Ureter (tissue), 1 donor: ENCODE measurements around the gene ZFPM1. TPM values are rescaled to one million over a fixed set of nuclear protein-coding genes. Genes with fewer than 3 reads are reported as not detected.
A peak's percentile ranks its signal among the peaks of the same experiment; 100 is the strongest.

Experiments used
- DNase-seq: peaks from one replicate; pipeline ENCODE4 v3.0.0-alpha.2; 2020; ENCODE audit warnings: low spot score
- total RNA-seq: library from RNA; stranded (reverse); gene quantifications from one replicate; pipeline ENCODE4 v1.2.4, GENCODE V29; 2023
- donor health status: DM: yes; HTN: yes; CAD: no.

Gene ZFPM1
- total RNA-seq, 1 donor from 2014 or later: 13.7 TPM

DNA sequence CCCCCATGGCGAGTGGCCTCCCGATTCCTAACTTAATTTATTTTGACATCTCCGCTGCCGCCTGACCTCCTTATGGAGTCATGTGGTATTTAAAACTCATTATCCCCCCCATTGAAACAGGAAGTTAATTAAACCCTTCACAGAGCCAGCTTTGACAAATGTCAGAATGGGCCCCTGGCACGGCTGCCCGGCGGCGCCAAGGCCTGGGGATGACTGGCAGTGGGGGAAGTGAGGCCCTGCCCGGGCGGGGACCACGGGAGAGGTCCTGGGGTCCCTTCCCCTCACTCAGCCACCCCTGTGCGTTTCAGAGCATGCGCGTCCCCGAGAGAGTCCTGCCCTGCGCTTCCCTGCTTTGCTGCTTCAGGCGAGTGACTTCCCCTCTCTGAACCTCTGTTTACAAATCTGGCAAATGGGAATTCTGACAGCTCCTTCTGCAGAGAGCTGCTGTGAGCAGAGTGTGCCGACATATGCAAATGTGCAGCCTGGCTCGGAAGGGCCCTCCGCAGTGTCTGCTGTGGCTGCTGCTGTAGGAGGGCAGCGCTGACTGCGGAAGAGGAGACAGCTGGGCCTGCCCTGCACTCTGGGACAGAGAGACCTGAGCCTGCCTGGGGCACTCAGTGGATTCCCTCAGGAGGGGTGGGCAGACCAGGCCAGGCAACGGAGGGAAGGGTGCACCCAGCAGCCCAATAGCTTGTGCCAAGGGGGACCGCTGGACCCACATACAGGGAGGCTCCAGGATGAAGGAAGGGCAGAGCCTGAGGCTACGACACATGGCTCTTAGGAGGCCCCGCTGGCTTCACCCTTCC is 4.4 kb upstream of the ZFPM1 start:
- DNase-seq: no peak

DNA sequence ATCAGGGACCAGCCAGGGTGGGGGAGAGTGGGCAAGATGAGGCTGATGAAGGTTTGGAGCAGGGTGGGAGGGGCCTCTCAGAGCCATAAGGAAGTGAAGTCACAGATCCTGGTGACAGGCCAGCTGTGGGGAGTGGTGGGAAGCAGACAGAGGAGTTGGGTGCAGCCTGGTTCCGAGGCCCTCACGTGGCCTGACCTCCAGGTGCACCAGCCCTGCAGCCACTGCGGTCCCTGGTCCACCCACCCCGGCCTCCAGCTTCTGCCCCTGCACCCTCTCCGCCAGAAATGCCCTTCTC is 3.9 kb upstream of the ZFPM1 start:
- DNase-seq: no peak

- no peak for DNase-seq
Measured at GRCh38 chr16:88451586-88452481, 1.2 kb upstream of the ZFPM1 start.

GRCh38 chr16:88452482-88453216 is 431 bp upstream of the ZFPM1 start:
- peak; percentile 97 for DNase-seq

DNA sequence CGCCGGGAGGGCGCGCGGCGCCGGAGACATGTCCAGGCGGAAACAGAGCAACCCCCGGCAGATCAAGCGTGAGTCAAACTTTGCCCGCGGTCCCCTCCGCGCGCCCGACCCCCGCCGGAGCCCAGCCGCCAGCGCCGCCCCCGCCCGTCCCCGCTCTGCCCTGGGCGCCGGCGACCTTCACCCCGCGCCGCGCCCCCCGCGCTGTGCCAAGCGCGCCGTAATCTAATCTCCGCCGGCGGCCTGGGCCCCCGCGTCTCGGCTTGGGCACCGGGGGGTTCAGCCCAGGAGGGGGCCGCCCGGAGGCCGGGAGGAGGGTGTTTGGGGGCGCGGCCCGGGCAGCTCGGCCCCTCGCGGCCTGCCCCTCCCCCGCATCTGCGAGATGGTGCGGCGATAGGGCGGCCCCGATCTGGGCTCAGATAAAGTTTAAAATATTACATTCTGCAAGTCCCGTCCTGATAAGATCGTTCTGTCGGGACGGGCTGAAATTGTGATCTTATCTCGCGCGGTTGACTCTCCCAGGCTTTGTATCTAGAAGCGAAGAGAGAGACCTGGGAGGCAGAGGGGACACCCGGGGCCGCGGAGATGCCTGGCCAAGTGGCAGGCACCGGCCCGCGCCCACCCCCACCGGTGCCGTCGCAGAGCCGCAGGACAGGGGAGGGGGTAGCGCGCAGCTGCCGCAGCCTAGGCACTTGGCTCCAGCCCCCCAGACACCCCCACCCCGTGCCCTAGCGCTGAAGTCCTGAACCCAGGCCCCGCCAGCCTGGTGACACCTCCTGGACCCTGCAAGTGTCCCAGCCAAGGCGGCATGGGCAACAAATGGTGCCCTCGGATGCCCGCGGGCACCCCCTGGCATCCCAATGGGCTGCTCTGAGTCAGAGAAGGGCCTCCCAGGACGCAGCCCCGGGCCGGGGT is 787 bp downstream of the ZFPM1 start:
- DNase-seq: no peak

DNA sequence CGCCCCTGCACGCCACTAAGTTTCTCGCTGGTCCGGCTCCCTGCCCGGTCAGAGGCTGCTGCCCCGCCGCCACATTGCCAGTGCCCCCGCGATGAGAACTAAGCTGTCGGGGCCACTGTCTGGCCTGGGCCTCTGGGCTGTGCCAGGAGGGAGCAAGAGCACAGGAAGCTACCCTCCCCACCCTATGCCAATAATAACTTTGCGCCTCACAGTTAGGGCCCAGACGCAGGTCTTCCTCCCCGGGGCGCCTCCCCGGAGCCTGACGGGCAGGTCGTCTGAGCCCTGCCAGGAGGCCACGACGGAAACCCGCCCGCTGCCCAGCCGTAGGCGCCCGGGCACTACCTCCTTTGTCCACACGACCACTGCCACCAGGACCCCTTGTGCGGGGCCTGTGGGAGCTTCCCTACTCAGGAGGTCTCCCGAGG is 1.5 kb downstream of the ZFPM1 start:
- DNase-seq: no peak

DNA sequence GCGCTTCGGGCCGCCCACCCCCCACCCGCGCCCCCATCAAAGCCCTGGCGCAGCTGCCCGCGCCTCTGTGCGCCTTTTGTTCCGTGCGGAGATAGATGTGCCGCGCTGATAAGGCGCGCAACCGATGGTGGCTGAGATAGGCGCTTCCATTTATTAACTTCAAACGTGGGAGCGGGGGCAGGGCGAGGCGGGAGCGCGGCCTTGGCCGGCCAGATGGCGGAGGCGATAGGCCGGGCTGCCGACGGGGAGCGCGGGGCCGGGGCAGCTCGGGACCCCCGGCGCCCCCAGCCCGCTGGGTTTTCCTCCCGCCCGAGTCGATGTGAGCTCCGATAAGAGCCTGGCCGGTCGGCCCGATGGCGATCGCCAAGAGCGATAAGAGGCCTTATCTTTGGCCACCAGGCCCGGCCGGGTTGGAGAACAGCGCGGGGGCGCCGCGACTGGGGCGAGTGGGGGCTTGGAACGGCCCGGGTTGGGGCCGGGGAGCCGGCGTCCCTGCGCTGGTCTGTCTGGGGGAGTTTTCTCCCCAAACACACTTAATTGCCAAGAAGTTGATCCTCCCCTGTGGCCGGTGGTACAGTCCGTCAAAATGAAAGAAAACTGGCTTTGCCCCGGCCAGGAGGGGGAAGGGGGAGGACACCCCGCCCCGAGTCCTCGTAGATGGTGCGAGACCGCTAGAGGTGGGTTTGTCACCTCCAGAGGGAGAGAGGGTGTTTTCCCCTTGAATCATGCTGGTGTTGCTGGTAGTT is 2.7 kb downstream of the ZFPM1 start:
- peak; percentile 57 for DNase-seq

DNA sequence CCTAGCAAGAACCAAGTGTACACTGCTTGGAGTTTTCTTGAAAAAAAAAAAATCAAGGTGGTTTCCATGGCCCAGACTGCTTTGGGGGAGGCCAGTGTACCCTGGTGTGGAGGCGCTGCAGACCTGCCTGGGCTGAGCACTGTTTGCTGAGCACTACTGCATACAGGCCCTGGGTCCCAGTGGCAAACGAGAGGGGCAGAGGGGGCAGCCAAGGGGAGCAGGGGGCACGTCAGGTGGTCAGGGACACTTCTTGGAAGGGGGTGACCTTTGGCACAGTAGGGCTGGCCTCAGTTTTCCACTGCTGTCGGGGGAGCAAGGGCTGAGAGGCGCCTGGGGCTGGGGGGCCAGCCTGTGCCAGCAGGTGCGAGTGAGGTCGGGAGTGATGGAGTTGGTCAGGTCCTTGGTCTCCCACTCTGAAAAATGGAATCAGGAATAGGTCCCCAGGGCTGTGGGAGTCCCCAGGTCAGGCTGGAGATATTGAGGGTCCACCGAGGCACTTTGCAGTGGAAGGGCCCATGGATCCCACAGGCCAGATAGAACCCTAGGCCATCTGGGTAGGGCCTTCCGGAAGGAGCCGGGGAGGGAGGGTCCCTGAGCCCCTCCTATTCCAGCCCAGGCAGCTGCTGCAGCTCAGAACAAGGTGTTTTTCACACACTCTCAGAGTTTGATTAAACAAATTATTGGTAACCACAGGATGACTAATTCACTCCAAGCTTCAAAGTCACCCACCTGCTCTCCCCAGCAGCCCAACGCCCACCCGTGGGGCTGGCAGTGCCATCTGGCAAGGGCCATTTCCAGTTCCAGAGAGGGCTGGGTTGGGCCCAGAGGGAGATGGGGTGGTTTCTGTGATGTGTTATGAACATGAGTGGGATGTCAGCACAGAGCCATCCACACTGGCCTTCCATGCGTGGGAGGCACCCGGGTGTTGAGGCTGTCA is 3.5 kb downstream of the ZFPM1 start:
- no peak for DNase-seq

DNA sequence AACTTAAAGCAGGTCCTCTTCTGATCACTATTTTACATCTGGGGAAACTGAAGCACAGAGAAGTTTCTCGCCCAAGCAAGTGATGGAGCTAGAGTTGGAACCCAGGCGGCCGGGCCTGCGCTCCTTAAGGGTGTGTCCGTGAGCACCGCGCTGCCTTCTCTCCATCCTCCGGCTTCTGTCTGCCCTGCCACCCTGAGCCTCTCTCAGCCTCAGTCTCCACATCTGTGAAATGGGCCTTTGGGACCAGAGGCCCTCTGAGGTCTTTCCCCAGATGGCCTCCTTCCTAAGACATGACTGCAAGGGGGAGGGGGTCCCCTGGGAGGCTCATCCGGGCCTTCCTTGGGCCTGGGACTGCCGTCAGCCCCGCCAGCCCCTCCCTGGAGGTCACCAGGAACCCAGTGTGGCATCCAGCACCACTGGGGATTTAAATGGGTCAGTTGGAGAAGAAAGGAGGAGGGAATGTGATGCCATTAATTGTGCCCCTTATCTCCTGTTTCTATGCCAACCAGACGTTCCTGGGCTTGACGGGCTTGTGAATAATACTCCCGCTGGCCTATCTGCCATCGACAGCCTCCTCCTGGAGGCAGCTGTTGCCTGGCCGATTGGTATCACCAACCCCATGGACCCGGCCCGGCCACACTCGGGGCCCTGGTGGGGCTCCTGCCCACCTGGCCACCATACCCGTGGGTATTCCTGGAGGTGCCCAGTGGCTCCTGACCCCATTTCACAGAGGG is 5.1 kb downstream of the ZFPM1 start:
- no peak for DNase-seq

DNA sequence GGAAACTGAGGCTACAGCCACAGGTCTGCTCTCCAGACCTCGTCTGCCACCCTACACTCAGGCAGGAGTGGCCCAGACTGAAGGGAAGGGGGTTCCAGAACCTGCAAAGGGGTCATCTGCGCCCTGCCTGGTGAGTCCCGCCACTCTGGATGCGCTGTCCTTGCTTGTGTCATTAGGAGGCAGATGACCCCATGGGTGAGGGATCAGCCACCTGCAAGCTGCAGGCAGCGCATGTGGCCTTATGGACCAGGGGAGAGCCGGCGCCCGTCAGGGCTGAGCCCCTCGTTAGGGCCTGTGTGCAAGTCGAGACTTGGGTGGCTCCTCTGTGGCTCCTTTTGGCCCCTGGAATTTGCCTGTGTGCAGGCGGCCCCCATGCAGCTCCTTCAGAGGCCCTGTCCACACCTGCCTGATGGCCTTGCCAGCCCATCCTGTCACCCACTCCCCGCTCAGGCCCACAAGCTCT is 5.7 kb downstream of the ZFPM1 start:
- no peak for DNase-seq

GRCh38 chr16:88459366-88460073 is 6.4 kb downstream of the ZFPM1 start:
- no peak for DNase-seq

DNA sequence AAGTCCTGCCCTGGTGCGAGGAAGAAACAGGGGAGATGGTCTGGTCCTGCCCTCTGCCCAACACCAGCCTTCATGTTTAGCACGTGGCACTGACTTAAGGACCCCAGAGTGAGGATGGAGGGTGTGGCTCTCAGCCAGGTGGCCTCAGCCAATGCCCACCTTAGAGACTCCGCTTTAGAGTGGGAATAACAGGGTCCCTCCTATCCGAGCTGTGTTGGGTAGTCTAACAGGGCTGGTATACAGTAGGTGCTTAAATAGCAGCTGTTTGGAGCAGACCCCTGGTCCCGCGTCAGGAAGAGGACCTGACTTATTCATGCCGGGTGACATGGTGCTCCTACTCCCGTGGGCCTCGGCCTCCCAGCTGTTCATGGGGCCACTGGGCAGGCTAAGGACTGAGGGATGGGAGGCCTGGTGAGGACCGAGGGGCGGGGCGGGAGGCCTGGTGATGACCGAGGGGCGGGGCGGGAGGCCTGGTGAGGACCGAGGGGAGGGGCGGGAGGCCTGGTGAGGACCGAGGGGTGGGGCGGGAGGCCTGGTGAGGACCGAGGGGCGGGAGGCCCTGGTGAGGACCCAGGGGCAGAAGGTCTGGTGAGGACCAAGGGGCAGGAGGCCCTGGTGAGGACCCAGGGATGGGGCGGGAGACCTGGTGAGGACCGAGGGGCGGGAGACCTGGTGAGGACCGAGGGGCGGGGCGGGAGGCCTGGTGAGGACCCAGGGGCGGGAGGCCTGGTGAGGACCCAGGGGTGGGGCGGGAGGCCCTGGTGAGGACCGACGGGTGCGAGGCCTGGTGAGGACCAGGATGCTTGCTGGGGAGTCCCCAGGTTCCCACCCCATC is 7.6 kb downstream of the ZFPM1 start:
- no peak for DNase-seq

DNA sequence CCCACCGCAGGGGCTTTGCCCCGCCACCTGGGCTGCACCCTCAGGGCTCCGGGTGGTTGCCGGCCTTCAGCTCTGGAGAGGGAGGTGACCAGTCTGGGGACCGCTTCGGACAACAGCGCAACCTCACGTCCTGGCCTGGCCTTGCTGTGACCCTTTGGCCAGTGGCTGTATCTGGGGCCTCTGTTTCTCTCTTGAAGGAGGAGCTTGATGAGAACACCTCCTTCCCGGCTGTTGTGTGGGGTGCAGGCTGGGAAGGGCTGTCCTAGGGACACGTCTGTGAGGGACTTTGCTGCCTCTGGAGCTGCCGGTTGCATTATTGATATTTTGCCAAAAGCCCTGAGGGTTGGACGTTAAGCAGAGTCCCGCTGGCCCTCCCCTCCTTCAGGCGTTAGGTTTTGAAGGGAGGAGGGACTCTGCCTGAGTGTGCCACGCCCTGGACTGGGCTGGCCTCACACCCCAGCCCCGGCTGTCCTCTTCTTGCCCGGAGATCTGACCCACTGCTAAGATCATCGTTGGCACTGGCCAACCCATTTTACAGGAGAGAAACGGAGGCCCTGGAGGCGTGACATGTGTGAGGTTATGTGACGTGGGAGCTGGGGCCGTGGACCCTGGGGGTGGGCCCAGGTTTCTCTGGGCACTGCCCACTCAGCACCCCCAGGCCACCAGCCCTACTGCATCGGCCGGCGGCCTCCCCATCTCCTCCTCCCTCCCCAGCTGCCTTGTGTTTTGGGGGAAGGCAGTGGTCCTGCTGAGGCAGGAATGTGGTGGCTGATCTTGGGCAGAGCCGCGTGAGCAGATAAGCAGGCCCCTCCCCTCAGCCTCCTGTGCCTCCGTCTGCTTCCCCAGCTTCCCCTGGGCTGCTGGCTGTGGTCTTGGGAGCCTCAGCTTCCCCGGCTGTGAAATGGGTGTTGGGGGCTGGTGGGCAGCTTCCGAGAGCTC is 8.5 kb downstream of the ZFPM1 start:
- DNase-seq: no peak

DNA sequence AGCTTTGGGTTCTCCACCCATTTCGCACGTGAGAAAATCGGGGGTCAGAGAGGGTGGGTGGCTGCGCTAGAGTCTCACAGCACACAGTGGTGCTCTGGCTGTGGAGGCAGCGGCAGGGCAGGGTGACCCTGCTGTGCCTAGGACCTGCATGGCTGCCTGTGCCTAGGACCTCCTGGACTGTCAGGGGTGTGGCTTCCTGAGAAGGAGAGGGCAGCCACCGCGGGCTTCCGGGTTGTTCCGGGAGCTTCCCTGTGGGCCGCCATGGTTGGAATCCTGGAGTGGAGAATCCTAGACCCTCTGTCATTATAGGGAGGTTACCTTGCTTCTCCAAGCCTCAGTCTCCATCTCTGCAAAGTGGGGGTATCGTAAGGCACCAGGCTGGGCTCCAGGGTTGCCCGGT is 9.3 kb downstream of the ZFPM1 start:
- no peak for DNase-seq

DNA sequence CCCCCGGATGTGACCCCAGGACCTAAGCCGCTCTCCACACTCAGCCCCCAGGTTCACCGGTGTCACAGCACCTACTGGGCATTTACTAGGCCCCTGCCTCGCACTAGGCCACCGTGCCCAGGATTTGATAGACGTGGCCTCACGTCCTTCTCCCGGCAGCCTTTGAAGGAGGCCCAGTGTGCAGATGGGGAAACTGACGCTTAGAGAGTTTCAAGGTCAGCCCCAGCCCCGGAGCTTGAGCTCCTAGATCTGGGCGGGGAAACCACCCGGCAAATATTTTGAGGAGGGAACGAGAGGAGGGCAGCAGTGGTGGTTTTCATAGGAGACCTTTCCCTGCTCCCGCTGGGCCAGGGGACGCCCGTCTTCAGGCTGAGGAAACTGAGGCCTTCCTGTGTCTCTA is 10.3 kb downstream of the ZFPM1 start:
- DNase-seq: no peak
